IPS-NIHi11 (cell line): ENCODE measurements around the gene AMFR.
A peak's percentile ranks its signal among the peaks of the same experiment; 100 is the strongest.
"Not testable (repeated sequence)": the region's sequence is repeated elsewhere in the genome, so short reads cannot be mapped to it uniquely, and the experiment has no call there.

Source experiments
- DNase-seq: peaks from one replicate; pipeline ENCODE4 v3.0.0; 2012; ENCODE audit warnings: mixed read lengths, low spot score

Gene AMFR

DNA sequence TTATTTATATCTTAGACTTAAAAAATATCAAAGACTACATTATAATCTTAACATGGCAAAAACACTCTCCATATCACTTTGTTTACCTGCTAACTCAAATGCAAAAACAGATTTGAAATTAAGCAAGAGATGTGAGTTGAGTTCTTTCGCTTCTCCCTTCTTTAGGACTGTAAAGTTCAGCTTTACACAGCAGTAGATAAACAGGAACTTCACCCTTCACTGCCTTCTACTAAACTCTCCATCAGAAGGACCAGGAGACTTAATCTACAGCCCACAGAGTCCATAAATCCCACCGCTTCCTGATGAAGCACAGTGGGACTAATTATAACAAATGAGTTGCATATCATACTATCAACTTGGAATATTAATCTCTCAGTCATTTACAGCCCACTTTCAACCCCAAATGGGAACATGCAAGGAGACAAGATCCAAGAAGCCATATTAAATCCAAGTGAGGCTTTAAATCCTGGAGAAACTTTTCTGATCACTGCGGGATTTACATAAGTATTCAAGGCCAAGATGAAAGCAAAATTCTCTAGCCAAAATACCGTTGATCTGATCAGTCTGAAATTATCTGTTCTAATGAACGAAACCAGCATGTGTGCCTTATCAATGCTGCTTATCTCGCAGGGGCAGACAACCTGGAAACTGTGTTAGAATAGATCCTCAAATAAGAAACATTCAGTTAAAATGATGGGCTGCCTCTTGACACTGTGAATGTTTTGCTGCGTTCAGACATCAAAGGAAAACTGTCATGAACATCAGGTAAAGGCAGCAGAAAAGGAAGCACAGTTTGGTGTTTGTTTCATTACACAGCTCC lies 1.6 kb downstream of the AMFR start:
- DNase-seq: no peak

GRCh38 chr16:56422896-56423441 lies 2.4 kb downstream of the AMFR start:
- no peak for DNase-seq

GRCh38 chr16:56421976-56422669 lies 3.2 kb downstream of the AMFR start:
- DNase-seq: no peak

DNA sequence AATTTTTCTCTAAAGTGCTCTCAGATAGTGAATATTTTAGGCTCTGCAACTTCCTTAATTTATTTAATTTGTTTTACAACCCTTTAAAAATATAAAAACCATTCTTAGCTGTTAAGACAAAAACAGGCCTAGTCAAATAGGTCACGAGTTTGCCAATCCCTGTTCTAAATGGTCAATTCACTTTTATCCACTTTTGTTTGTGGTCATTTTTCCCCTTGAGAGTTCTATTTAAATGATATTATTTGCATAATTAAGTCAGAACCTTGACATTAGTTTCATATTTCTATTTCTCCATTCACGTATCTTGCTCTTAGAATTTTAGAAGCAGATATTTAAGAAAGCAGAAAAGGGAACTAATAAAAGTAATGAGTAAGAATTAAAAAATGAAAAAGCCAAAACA lies 4.0 kb downstream of the AMFR start:
- DNase-seq: no peak

- DNase-seq: no peak
Observed at GRCh38 chr16:56420613-56421012, 4.7 kb downstream of the AMFR start.

GRCh38 chr16:56419740-56420548 lies 5.4 kb downstream of the AMFR start:
- no peak for DNase-seq

DNA sequence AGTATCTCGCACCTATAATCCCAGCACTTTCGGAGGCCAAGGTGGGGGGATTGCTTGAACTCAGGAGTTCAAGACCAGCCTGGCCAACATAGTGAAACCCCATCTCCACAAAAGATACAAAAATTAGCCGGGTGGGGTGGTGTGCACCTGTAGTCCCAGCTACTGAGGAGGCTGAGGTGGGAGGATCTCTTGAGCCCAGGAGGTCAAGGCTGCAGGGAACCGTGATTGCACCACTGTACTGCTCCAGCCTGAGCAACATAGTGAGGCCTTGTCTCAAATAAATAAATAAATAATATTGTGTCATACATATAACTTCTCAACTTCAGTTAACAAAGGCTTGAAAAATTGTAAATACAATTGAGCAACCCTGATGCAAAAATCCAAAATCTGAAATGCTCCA lies 8.2 kb downstream of the AMFR start:
- no peak for DNase-seq

GRCh38 chr16:56415875-56416274 lies 9.5 kb downstream of the AMFR start:
- DNase-seq: no peak

GRCh38 chr16:56414366-56414765 lies 11.0 kb downstream of the AMFR start:
- no peak for DNase-seq

GRCh38 chr16:56413381-56413780 lies 12.0 kb downstream of the AMFR start:
- DNase-seq: no peak

DNA sequence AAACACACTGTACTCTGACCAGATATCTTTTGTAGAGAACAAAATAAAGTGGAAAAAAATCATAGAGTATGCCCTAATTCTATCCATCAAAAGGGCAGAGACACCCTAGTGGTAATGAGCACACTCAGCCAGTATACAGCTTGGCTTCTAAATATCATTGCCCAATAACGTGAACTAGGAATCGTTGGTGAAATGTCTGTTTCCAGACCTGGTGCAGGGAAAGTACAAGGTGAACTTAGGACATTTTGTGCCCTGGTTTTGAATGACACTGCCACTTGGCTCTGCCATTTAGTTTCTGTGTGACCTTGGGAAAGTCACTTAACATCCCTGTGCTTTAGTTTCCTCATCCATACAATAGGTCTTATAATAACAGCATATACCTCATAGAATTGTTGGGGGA lies 13.7 kb downstream of the AMFR start:
- no peak for DNase-seq

DNA sequence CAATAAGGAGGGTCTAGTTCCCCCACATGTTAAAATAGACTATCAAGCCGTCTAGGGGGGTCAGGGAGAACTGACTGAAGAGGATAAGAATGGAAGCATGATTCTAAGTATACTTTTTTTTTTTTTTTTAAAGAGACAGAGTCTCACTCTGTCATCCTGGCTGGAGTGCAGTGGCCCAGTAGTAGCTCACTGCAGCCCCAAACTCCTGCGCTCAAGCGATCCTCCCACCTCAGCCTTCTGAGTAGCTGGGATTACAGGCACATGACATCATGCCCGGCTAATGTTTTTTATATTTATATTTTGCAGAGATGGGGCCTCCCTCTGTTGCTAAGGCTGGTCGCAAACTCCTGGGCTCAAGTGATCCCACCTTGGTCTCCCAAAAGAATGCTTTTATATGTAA lies 14.2 kb downstream of the AMFR start:
- DNase-seq: no peak

DNA sequence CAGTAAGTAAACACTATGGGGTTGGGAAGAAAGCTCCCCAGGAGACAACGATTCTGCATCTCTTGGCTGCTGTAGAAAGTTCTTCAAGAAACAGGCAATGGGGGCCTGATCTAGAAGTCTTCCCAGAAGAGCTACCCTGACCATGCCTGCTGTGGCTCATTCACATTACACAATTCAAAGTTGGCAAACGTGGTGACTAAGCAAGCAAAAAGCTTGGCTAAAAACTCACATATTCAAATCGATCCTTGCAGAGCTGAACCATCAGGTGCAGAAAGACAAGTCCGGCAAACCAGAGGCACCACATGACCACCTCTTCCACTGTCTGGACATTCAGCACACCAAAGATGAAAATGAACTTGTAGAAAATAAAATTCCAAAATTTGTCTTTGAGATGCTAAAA lies 16.1 kb downstream of the AMFR start:
- DNase-seq: no peak

GRCh38 chr16:56408379-56409098 lies 16.8 kb downstream of the AMFR start:
- no peak for DNase-seq

- no peak for DNase-seq
Observed at GRCh38 chr16:56405977-56406672, 19.2 kb downstream of the AMFR start.

- DNase-seq: peak; percentile 48
Observed at GRCh38 chr16:56401482-56401881, 23.9 kb downstream of the AMFR start.

DNA sequence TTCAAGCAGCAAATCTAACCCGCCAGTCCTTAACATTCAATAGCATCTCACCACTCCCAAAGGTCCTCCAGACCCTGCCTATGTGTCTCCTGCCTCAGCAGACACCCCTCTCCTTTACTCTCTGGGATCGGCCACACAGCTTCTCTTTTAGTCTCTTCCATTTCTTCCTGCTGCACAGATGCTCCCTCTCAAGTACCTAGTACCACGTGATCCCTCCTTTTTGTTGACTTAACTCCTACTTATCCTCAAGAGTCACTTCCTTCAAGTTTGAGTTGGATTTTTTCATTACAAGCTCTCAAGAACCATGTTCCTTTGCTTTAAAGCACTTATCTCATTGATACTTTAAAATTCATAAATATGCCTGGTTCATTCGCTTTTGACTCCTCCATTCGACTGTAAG lies 24.9 kb downstream of the AMFR start:
- DNase-seq: no peak

- DNase-seq: no peak
Observed at GRCh38 chr16:56399486-56399885, 25.9 kb downstream of the AMFR start.

DNA sequence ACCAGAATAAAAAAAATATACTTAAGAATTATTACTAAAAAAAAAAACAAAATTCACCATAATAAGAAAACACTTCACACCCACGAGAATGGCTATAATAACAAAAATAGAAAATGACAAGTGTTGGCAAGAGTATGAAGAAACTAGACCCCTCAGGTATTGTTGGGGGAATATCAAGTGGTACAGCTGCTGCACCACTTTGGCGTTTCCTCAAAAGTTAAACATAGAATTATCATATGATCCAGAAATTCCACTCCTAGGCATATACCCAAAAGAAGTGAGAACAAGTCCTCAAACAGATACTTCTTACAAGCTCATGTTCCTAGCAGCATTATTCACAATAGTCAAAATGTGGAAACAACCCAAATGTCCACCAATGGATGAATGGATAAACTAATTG lies 26.3 kb downstream of the AMFR start:
- DNase-seq: no peak

- not testable (repeated sequence) for DNase-seq
Observed at GRCh38 chr16:56396724-56397123, 28.6 kb downstream of the AMFR start.

GRCh38 chr16:56389554-56389953 lies 35.8 kb downstream of the AMFR start:
- no peak for DNase-seq
